NB4 (cell line): Measurements from ENCODE around the gene NR6A1.

ENCODE experiments used
- CTCF ChIP-seq: IDR thresholded peaks from one replicate; pipeline ENCODE4 v1.5.1; 2012; ENCODE audit warnings: low read depth, low read length
- MAX ChIP-seq: IDR thresholded peaks from 2 replicates; pipeline ENCODE4 v1.6.1; 2011; ENCODE audit warnings: low read depth, low read length
- POLR2A ChIP-seq: IDR thresholded peaks from 2 replicates; pipeline ENCODE4 v1.6.1; 2011; ENCODE audit warnings: mild to moderate bottlenecking; ENCODE audit not compliant: insufficient read length; ENCODE audit errors: extremely low read depth

GRCh38 chr9:124758061-124758460 lies 13.1 kb downstream of the NR6A1 start:
- no peak for TF ChIP-seq POLR2A
- no peak for TF ChIP-seq CTCF
- TF ChIP-seq MAX: no peak
